ENCODE results near the gene PBX1.

DNA sequence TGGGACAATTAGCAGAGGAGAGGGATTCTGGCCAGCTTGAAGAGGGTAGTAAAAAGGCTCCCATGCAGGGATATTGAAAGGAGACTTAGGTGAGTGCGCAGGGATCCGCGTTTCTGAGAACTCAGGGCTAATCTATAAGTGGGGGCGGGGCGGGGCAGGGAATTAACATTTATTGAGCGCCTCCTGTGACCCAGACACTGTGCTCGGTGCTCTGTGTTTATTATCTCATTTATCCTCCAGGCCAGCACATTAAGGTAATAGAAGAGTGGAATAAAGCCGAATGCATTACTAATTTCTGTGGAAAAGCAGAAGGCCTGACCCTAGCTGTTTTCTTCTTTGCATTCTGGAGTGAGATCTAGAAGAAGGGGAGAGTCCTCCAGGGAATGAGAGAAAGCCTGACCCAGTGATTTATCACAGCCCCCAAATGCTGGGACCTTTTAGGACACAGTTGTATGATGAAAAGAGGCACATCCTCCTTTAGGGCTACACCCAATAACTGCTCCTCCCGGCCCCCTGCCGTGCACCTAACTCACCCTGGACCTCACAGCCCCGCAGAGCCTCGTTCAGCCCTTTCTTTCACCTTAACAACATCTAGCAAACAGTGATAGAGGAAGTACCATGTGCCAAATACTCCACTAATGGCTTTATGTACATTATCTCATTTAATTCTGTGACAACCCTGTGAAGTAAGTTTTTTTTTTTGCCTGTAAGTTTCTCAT is 317.6 kb downstream of the PBX1 start:
- TF ChIP-seq POLR2A (IDR thresholded peaks at IDR 0.05; ENCODE audit: low read depth, low read length), result no peak
- TF ChIP-seq, protein P1, sequence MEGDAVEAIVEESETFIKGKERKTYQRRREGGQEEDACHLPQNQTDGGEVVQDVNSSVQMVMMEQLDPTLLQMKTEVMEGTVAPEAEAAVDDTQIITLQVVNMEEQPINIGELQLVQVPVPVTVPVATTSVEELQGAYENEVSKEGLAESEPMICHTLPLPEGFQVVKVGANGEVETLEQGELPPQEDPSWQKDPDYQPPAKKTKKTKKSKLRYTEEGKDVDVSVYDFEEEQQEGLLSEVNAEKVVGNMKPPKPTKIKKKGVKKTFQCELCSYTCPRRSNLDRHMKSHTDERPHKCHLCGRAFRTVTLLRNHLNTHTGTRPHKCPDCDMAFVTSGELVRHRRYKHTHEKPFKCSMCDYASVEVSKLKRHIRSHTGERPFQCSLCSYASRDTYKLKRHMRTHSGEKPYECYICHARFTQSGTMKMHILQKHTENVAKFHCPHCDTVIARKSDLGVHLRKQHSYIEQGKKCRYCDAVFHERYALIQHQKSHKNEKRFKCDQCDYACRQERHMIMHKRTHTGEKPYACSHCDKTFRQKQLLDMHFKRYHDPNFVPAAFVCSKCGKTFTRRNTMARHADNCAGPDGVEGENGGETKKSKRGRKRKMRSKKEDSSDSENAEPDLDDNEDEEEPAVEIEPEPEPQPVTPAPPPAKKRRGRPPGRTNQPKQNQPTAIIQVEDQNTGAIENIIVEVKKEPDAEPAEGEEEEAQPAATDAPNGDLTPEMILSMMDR (IDR thresholded peaks at IDR 0.05; ENCODE audit: extremely low read depth in 1 of 2, insufficient read depth in 1 of 2, low read depth in 1 of 2, low read length in 2 of 2), result no peak
- TF ChIP-seq, protein P2, sequence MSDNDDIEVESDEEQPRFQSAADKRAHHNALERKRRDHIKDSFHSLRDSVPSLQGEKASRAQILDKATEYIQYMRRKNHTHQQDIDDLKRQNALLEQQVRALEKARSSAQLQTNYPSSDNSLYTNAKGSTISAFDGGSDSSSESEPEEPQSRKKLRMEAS (IDR thresholded peaks at IDR 0.05; ENCODE audit: insufficient read depth, insufficient read length), result no peak
- TF ChIP-seq EZH2 (IDR thresholded peaks at IDR 0.05; ENCODE audit: borderline replicate concordance, low read depth, low read length, severe bottlenecking), result no peak
- TF ChIP-seq FOS (IDR thresholded peaks at IDR 0.05; ENCODE audit: borderline replicate concordance, insufficient read depth, low read length), result no peak
- TF ChIP-seq JUN (IDR thresholded peaks at IDR 0.05; ENCODE audit: borderline replicate concordance, insufficient read depth, insufficient read length, low read depth), result no peak
- TF ChIP-seq MYC (IDR thresholded peaks at IDR 0.05; ENCODE audit: low read depth, low read length), result no peak
- TF ChIP-seq POLR2AphosphoS5 (IDR thresholded peaks at IDR 0.05; ENCODE audit: insufficient read depth, low read depth, low read length), result no peak
